GM21381 (cell line): ENCODE data around the gene DMKN.
"Not testable (repeated sequence)": the region's sequence is repeated elsewhere in the genome, so short reads cannot be mapped to it uniquely, and the experiment has no call there.

ENCODE experiments used
- ATAC-seq: cut with Tn5 transposase; IDR thresholded peaks from one replicate; pipeline ENCODE4 v1.9.1; 2021; ENCODE audit warnings: mild to moderate bottlenecking, moderate library complexity; ENCODE audit not compliant: unreplicated experiment

The DMKN gene

DNA sequence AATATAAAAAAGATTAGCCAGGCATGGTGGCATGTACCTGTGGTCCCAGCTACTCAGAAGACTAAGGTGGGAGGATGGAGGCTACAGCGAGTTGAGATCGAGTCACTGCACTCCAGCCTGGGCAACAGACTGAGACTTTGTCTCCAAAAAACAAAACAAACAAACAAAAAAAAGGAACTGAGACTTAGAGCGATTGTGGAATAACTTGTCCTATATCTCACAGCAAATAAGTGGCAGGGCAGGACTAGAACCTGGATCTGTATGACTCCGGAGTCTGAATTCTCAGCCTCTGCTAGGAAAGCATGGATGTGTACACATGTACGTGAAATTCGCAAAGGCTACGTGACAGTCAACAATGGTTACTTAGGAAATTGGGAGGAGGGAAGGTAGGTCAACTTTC is 43.3 kb downstream of the DMKN start:
- ATAC-seq: no peak

- peak; percentile 68 for ATAC-seq
Observed at GRCh38 chr19:35468637-35469036, 44.8 kb downstream of the DMKN start.

DNA sequence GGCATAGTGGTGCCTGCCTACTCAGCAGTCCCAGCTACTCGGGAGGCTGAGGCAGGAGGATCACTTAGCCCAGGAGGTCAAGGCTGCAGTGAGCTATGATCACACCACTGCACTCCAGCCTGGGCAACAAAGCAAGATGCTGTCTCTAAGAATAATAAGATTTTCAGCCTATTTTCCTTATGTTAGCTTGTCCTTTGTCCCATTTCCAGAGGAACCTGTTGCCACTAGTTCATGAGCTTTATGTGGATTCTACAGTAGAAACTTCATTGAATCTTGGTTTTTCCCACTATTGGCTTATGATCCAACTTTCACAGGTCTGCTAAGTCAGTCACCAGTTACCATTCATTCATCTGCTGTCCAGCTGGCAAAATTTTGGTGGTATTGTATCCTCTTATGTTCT is 47.2 kb downstream of the DMKN start:
- no peak for ATAC-seq

- ATAC-seq: not testable (repeated sequence)
Observed at GRCh38 chr19:35462956-35463355, 50.5 kb downstream of the DMKN start.

GRCh38 chr19:35462476-35462953 is 50.9 kb downstream of the DMKN start:
- peak; percentile 53 for ATAC-seq

DNA sequence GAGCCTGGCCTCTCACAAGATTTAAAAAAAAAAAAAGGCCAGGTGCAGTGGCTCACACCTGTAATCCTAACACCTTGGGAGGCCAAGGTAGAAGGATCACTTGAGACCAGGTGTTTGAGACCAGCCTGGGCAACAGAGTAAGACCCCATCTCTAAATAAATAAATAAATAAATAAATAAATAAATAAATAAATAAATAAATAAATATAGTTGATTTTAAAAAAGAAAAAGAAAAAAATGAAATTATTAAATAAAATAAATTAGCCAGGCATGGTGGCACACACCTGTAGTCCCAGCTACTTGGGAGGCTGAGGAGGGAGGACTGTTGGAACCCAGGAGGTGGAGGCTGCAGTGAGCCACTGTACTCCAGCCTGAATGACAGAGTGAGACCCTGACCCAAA is 51.7 kb downstream of the DMKN start:
- ATAC-seq: not testable (repeated sequence)

DNA sequence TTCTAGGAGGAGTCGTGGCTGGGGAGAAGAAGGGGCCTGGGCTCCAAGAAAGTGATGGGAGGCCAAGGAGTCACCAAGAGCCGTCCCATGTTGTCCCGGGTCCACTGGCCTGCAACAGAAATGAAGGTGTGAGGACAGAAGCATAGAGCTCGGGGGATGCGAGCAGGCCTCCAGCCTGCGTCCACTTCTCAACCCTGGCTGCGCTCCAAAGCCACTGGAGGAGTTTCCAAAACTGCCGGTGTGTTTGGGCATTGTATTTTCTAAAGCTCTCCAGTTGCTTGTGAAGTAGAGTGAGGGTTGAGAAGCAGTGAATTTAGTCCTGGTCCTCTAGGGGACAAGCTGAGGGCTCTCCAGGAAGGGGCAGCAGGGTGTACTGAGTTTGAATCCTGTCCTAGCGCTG is 52.4 kb downstream of the DMKN start:
- no peak for ATAC-seq

DNA sequence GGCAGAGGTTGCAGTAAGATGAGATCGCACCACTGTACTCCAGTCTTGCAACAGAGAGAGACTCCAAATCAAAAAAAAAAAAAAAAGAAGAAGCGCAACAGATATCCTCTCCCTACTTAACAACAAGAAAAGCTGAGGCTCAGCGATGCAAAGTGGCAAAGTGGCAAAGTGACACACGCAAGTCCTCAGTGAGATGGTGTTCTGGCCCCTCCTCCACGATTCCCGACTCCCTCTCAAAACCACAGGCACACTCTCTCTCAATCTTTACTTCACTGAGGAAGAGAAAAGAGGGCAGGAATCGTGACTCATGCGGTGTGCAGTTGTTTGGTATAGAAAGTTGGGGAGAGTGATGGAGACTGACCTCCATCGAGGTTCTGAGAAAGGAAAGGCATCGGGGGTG is 52.8 kb downstream of the DMKN start:
- no peak for ATAC-seq

DNA sequence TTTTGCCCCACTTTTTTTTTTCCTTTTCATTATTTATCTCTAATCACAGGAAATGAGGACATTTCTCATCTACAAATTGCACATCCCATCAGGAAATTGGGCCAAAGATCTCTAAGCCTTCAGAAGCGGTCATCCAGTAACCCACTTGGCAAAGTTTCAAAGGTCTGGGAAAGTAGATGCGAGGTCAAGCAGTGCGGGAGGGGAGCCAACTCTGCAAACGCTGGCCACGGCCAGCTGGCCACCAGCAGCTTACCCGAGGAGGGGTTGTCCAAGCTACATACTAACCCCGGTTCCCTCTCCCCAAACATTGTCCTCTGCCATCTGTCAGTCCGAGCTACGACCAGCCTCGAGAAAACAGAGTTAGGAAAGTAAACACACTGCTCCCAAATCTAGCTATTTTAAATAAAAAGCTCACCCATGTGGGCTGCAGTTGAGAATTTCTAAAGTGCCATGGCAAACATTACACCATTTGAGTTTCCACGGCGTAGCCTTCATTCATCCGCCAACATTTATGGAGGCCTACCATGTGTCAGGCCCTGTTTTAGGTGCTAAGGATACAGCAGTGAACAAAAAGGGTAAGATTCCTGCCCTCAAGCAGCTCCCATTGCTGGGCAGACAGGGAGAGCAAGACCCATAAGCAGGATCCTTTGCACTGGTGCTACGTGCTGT is 53.9 kb downstream of the DMKN start:
- no peak for ATAC-seq

- ATAC-seq: peak; percentile 40
Observed at GRCh38 chr19:35458731-35459391, 54.6 kb downstream of the DMKN start.

DNA sequence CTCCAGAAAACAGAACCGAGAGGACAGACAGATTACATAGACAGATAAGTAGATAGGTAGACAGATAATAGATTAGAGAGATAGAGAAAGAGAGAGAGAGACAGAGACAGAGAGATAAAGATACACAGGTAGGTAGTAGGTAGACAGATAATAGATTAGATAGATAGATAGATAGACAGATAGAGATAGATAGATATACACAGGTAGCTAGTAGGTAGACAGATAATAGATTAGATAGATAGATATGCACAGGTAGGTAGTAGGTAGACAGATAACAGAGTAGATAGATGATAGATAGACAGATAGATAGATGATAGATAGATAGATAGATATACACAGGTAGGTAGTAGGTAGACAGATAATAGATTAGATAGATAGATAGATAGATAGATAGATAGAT is 55.3 kb downstream of the DMKN start:
- ATAC-seq: no peak

DNA sequence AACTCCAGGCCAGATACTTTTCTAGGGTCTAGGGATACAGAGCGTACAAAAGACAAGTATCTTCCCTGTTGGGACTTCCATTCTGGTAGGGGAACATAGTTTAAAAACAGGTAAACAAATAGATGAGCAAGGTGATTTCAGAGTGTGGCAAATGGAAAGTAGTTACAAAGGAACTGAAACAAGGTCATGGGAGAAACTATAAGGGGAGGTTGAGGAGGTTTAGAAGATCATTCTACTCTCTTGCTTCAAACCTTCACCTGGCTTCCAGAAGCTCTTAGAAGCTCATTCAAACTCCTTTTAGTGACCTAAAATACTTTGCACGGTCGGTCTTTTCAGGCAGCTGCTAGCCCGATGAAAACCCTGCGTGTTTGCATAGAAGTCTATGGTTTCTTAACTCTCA is 56.3 kb downstream of the DMKN start:
- ATAC-seq: no peak

- ATAC-seq: no peak
Observed at GRCh38 chr19:35455616-35456201, 57.7 kb downstream of the DMKN start.

- ATAC-seq: no peak
Observed at GRCh38 chr19:35454663-35455062, 58.8 kb downstream of the DMKN start.

DNA sequence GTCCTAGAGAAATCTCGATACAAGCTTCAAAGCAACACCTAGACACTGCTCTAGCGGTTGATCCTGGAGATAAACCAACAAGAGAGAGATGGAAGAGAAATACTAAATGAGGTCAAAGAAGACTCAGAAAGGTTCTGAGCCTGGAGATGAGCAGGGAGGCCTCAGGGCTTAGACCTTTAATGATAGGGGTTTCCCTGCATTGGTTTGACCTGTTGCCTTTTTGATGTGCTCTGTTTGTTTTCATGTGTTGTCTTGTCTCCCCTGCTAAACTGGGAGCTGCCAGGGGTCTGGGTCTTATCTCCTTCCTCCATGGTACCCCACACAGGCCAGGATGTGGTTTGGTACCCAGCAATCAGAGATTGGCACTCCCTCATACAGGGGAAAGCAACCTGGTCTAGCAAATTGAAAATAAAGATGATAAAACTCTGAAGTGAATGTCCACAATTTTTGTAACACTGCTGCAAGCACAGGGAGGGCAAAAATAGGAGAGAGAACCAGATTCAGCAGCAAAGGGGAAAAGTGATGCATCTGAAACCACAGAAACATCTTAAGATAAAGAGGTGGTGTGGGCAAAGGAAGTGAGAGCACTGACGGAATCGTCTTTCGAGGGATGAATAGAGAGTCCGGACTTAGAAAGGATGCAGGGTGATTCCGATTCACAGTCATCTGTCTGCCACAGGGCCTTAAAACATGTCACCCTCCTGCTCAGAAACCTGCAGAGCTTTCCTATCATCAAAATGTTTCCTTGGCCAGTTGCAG is 61.9 kb downstream of the DMKN start:
- no peak for ATAC-seq

DNA sequence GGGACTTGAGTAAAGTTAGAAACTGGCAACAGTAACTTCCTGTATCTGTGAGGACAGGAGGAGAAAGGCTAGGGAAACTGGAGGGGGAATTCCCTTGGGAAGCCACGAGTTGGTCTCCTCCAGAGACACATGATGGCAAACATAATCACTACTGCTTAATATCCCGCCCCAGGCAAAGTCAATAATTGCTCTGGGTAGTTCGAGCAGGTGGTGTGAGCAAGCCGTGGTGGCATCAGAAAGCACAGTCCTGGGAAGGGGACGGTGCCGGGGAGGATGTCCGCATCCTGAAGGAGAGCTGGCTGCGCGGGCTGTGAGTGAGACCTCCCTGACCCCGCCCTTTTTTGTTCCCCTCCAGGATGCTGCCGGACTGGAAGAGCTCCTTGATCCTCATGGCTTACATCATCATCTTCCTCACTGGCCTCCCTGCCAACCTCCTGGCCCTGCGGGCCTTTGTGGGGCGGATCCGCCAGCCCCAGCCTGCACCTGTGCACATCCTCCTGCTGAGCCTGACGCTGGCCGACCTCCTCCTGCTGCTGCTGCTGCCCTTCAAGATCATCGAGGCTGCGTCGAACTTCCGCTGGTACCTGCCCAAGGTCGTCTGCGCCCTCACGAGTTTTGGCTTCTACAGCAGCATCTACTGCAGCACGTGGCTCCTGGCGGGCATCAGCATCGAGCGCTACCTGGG is 63.9 kb downstream of the DMKN start:
- ATAC-seq: no peak

- no peak for ATAC-seq
Observed at GRCh38 chr19:35447606-35448469, 65.6 kb downstream of the DMKN start, which contains the start of gene FFAR2. FFAR2 (plus strand) TSS chr19:35448257; CDS start chr19:35449715, 1,458 bp downstream.
